HepG2 (cell line): Measurements from ENCODE around the gene SMAD3. TPM values are rescaled to one million over a fixed set of nuclear protein-coding genes. Genes with fewer than 3 reads are reported as not detected.

ENCODE experiments used
- AHR ChIP-seq: IDR thresholded peaks from 2 replicates; pipeline ENCODE4 v1.6.1; 2018; ENCODE audit warnings: missing genetic modification reagents, missing compliant biosample characterization
- ATF7 ChIP-seq, 2 experiments: fragments of 450-650 bp in 1 of 2; sonication (generic) in 1 of 2; formaldehyde crosslinking in 1 of 2; IDR thresholded peaks; 2 replicates each; pipeline versions ENCODE4 v1.4.0 to v1.6.1; 2016 to 2020; ENCODE audit warnings: antibody characterized with exemption in 1 of 2, mild to moderate bottlenecking in 1 of 2, missing genetic modification reagents in 1 of 2
- CEBPB ChIP-seq: IDR thresholded peaks from 2 replicates; pipeline ENCODE4 v1.6.1; 2011; ENCODE audit warnings: low read depth, low read length, improper control_type of control experiment, borderline replicate concordance
- CHD4 ChIP-seq: fragments of 200-600 bp; sonication (generic); IDR thresholded peaks from 2 replicates; pipeline ENCODE4 v1.7.0; 2017; ENCODE audit warnings: mild to moderate bottlenecking, low read length, borderline replicate concordance
- HCFC1 ChIP-seq: fragments of 150-350 bp; IDR thresholded peaks from 2 replicates; pipeline ENCODE4 v1.6.1; 2014; ENCODE audit warnings: low read depth, low read length
- HDAC6 ChIP-seq: fragments of 200-600 bp; sonication (generic); IDR thresholded peaks from 2 replicates; pipeline ENCODE4 v1.7.0; 2017; ENCODE audit warnings: mild to moderate bottlenecking, antibody characterized with exemption, low read length, low read depth
- KAT2B ChIP-seq: fragments of 150-350 bp; IDR thresholded peaks from 2 replicates; pipeline ENCODE4 v1.6.1; 2014; ENCODE audit warnings: low read depth, low read length, borderline replicate concordance
- MIER2 ChIP-seq: IDR thresholded peaks from 2 replicates; pipeline ENCODE4 v1.6.1; 2016; ENCODE audit warnings: missing biosample characterization, missing genetic modification reagents
- PHF21A ChIP-seq: sonication (generic); formaldehyde crosslinking; IDR thresholded peaks from 2 replicates; pipeline ENCODE4 v1.5.0; 2020; ENCODE audit warnings: mild to moderate bottlenecking, missing genetic modification reagents
- PLRG1 ChIP-seq: fragments of 450-650 bp; conservative IDR thresholded peaks from 2 replicates; pipeline ENCODE4 v1.6.1; 2016
- SATB2 ChIP-seq: sonication (generic); formaldehyde crosslinking; IDR thresholded peaks from 2 replicates; pipeline ENCODE4 v1.5.0; 2020; ENCODE audit warnings: missing genetic modification reagents
- SOX13 ChIP-seq, 3 experiments: fragments of 450-650 bp in 1 of 3; sonication (generic) in 1 of 3; formaldehyde crosslinking in 1 of 3; IDR thresholded peaks in 2 of 3; conservative IDR thresholded peaks in 1 of 3; 2 replicates each; pipeline versions ENCODE4 v1.5.0 to v1.6.1; 2016 to 2020; ENCODE audit warnings: antibody characterized with exemption in 1 of 3, mild to moderate bottlenecking in 1 of 3, missing compliant biosample characterization in 1 of 3, missing genetic modification reagents in 1 of 3, moderate library complexity in 1 of 3
- TOPORS ChIP-seq: sonication (generic); formaldehyde crosslinking; IDR thresholded peaks from 2 replicates; pipeline ENCODE4 v1.8.0; 2023; ENCODE audit warnings: mild to moderate bottlenecking, missing genetic modification reagents
- YEATS2 ChIP-seq: sonication (generic); formaldehyde crosslinking; IDR thresholded peaks from 2 replicates; pipeline ENCODE4 v1.4.0; 2020; ENCODE audit warnings: missing genetic modification reagents, borderline replicate concordance
- YY1 ChIP-seq: IDR thresholded peaks from 2 replicates; pipeline ENCODE4 v1.6.1; 2011; ENCODE audit warnings: low read length, low read depth, moderate library complexity, mild to moderate bottlenecking; ENCODE audit not compliant: insufficient read depth, insufficient replicate concordance
- ZBTB8A ChIP-seq: sonication (generic); formaldehyde crosslinking; IDR thresholded peaks from 2 replicates; pipeline ENCODE4 v1.4.0; 2020; ENCODE audit warnings: mild to moderate bottlenecking, low read depth, missing genetic modification reagents, borderline replicate concordance
- ZFP36L1 ChIP-seq: sonication (generic); formaldehyde crosslinking; IDR thresholded peaks from 2 replicates; pipeline ENCODE4 v1.8.0; 2022; ENCODE audit warnings: mild to moderate bottlenecking, missing genetic modification reagents, moderate library complexity
- ZNF354B ChIP-seq: sonication (generic); formaldehyde crosslinking; IDR thresholded peaks from 2 replicates; pipeline ENCODE4 v1.8.0; 2022; ENCODE audit warnings: mild to moderate bottlenecking, missing genetic modification reagents
- ZNF598 ChIP-seq: sonication (generic); formaldehyde crosslinking; IDR thresholded peaks from 2 replicates; pipeline ENCODE4 v1.5.1; 2020; ENCODE audit warnings: mild to moderate bottlenecking, missing genetic modification reagents, borderline replicate concordance
- ZNF775 ChIP-seq: sonication (generic); formaldehyde crosslinking; IDR thresholded peaks from 2 replicates; pipeline ENCODE4 v1.4.0; 2020; ENCODE audit warnings: missing genetic modification reagents, mild to moderate bottlenecking, moderate library complexity, borderline replicate concordance
- polyA plus RNA-seq, 8 experiments: library from polyadenylated mRNA; depleted of rRNA in 3 of 8; stranded (reverse) in 7 of 8; unstranded in 1 of 8; fragments of >200 nt; fragmentation: Illumina TruSeq in 4 of 8; extraction: Trizol in 4 of 8; gene quantifications; 2 replicates each; pipeline versions ENCODE4 v1.2.1 to v1.2.3, GENCODE V29; 2011 to 2016; ENCODE audit warnings: low read depth in 4 of 8, missing spikeins in 1 of 8, mixed read lengths in 1 of 8; ENCODE audit not compliant: insufficient read depth in 1 of 8
- total RNA-seq, 5 experiments: library from RNA; depleted of rRNA; stranded (reverse); fragments of >200 nt; fragmentation: Illumina TruSeq; extraction: Trizol; gene quantifications; 2 replicates each; pipeline ENCODE4 v1.2.3, GENCODE V29; 2016; ENCODE audit warnings: low read depth in 1 of 5
- TF ChIP-seq, protein P1 (sequence below): sonication (generic); formaldehyde crosslinking; IDR thresholded peaks from 2 replicates; pipeline ENCODE4 v1.4.0; 2020; ENCODE audit warnings: mild to moderate bottlenecking, missing genetic modification reagents
- TF ChIP-seq, protein P2 (sequence below): sonication (generic); formaldehyde crosslinking; IDR thresholded peaks from 2 replicates; pipeline ENCODE4 v1.4.0; 2020; ENCODE audit warnings: missing genetic modification reagents, mild to moderate bottlenecking, borderline replicate concordance
- TF ChIP-seq, protein P3 (sequence below): sonication (generic); formaldehyde crosslinking; IDR thresholded peaks from 2 replicates; pipeline ENCODE4 v1.5.1; 2020; ENCODE audit warnings: mild to moderate bottlenecking, moderate library complexity, missing genetic modification reagents
- TF ChIP-seq, protein P4 (sequence below): sonication (generic); formaldehyde crosslinking; IDR thresholded peaks from 2 replicates; pipeline ENCODE4 v1.5.0; 2020; ENCODE audit warnings: missing genetic modification reagents

Gene SMAD3
- total and polyA plus RNA-seq, 2 of the 13 experiments (the other 11 are each of a cell fraction or from before 2014, with no cell fraction given): 8.6 to 56.3 TPM

DNA sequence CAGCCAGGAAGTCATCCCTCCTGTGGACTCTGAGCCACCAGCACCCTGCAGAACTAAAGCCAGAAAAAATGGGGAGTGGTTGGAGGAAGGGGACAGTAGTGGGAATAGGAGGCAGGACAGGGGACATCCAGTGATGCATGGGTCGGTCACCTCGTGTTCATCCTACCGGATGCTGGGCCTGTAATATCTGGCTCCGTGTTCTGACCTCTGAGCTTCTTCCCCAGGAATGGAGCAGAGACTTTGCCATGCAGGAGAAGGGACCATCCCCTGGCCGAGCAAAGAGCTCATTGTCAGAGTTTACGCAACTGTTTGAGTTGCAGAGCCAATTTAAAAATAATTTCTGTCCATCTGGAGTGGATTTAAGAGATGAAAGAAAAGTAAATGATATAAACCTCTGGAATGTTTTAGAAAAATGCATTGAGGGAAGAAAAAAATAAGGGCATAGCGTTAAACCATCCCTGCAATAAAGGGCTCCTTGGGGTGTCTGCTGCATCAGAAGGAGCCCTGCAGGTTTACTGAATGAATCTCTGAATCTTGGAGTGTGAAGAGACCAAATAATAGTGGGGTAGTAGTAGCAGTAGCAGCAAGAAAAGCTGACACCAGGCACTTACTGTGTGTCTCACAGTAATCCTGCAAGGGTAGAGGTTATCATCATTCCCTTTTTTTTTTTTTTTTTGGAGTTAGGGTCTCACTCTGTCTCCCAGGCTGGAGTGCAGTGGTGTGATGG is 118.2 kb downstream of the SMAD3 start (continued):
- TF ChIP-seq, protein P1, sequence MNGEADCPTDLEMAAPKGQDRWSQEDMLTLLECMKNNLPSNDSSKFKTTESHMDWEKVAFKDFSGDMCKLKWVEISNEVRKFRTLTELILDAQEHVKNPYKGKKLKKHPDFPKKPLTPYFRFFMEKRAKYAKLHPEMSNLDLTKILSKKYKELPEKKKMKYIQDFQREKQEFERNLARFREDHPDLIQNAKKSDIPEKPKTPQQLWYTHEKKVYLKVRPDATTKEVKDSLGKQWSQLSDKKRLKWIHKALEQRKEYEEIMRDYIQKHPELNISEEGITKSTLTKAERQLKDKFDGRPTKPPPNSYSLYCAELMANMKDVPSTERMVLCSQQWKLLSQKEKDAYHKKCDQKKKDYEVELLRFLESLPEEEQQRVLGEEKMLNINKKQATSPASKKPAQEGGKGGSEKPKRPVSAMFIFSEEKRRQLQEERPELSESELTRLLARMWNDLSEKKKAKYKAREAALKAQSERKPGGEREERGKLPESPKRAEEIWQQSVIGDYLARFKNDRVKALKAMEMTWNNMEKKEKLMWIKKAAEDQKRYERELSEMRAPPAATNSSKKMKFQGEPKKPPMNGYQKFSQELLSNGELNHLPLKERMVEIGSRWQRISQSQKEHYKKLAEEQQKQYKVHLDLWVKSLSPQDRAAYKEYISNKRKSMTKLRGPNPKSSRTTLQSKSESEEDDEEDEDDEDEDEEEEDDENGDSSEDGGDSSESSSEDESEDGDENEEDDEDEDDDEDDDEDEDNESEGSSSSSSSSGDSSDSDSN (CRISPR knock-in tag): peak; percentile 54; the same call in 1 of the 2 replicates
- TF ChIP-seq KAT2B (no peak), ATF7 (IDR thresholded peaks at IDR 0.05) (no peak), ATF7 (CRISPR knock-in tag; IDR thresholded peaks at IDR 0.05) (no peak), SATB2 (no peak), SOX13 (IDR thresholded peaks at IDR 0.05) (no peak), SOX13 (CRISPR knock-in tag; conservative IDR thresholded peaks at IDR 0.05 in 1 of 2, IDR thresholded peaks at IDR 0.05 in 1 of 2) (no peak; a peak in 1 of 4 replicates), MIER2 (no peak), ZFP36L1 (no peak), CHD4 (no peak), ZNF354B (no peak), ZNF598 (no peak), YEATS2 (CRISPR knock-in tag) (no peak), PLRG1 (no peak), HDAC6 (no peak), YY1 (no peak), ZBTB8A (CRISPR knock-in tag) (no peak), HCFC1 (no peak), CEBPB (peak; percentile 46; the same call in 1 of the 2 replicates), AHR (CRISPR knock-in tag) (no peak), PHF21A (peak; percentile 83), TOPORS (CRISPR knock-in tag) (no peak), ZNF775 (CRISPR knock-in tag) (no peak)
- TF ChIP-seq, protein P2, sequence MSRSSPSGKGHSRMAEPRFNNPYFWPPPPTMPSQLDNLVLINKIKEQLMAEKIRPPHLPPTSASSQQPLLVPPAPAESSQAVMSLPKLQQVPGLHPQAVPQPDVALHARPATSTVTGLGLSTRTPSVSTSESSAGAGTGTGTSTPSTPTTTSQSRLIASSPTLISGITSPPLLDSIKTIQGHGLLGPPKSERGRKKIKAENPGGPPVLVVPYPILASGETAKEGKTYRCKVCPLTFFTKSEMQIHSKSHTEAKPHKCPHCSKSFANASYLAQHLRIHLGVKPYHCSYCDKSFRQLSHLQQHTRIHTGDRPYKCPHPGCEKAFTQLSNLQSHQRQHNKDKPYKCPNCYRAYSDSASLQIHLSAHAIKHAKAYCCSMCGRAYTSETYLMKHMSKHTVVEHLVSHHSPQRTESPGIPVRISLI (CRISPR knock-in tag): no peak
- TF ChIP-seq, protein P3, sequence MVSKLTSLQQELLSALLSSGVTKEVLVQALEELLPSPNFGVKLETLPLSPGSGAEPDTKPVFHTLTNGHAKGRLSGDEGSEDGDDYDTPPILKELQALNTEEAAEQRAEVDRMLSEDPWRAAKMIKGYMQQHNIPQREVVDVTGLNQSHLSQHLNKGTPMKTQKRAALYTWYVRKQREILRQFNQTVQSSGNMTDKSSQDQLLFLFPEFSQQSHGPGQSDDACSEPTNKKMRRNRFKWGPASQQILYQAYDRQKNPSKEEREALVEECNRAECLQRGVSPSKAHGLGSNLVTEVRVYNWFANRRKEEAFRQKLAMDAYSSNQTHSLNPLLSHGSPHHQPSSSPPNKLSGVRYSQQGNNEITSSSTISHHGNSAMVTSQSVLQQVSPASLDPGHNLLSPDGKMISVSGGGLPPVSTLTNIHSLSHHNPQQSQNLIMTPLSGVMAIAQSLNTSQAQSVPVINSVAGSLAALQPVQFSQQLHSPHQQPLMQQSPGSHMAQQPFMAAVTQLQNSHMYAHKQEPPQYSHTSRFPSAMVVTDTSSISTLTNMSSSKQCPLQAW (CRISPR knock-in tag): no peak
- TF ChIP-seq, protein P4, sequence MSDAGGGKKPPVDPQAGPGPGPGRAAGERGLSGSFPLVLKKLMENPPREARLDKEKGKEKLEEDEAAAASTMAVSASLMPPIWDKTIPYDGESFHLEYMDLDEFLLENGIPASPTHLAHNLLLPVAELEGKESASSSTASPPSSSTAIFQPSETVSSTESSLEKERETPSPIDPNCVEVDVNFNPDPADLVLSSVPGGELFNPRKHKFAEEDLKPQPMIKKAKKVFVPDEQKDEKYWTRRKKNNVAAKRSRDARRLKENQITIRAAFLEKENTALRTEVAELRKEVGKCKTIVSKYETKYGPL (CRISPR knock-in tag): no peak
